ENCODE results near the gene SAMHD1.

GRCh38 chr20:36959242-36959641 lies 7.7 kb upstream of the SAMHD1 start:
- TF ChIP-seq CTCF (IDR thresholded peaks at IDR 0.05; ENCODE audit: control extremely low read depth in 1 of 3, insufficient read depth in 1 of 3, low read depth in 1 of 3, low read length in 3 of 3), result no peak
- TF ChIP-seq EP300 (IDR thresholded peaks at IDR 0.05; ENCODE audit: borderline replicate concordance in 1 of 2, low read depth in 2 of 2, low read length in 2 of 2), result no peak
- TF ChIP-seq TAF1 (IDR thresholded peaks at IDR 0.05; ENCODE audit: low read depth, low read length), result no peak
- no peak for TF ChIP-seq RFX5 (IDR thresholded peaks at IDR 0.05; ENCODE audit: borderline replicate concordance, low read depth, low read length)
- no peak for TF ChIP-seq BACH1 (IDR thresholded peaks at IDR 0.05; ENCODE audit: low read length)
- TF ChIP-seq POLR2A (IDR thresholded peaks at IDR 0.05; ENCODE audit: control extremely low read depth in 1 of 2, low read depth in 2 of 2, low read length in 2 of 2), result no peak
